Activated CD4-positive, alpha-beta T cell treated with anti-CD3 and anti-CD28 coated beads, Interleukin-2, amount 50 U/mL, for 16 hours (primary cell): Measurements from ENCODE around the gene GSX2.
A peak's percentile ranks its signal among the peaks of the same experiment; 100 is the strongest.

Experiments
- DNase-seq: peaks from one replicate; pipeline ENCODE4 v3.0.0-alpha.2; 2020

Gene GSX2

GRCh38 chr4:54082168-54082567 is 17.8 kb upstream of the GSX2 start:
- DNase-seq = no peak

- DNase-seq = no peak
These were observed 14.7 kb upstream of the GSX2 start for GRCh38 chr4:54085284-54085683.

GRCh38 chr4:54089875-54090274 is 10.1 kb upstream of the GSX2 start:
- DNase-seq = no peak

DNA sequence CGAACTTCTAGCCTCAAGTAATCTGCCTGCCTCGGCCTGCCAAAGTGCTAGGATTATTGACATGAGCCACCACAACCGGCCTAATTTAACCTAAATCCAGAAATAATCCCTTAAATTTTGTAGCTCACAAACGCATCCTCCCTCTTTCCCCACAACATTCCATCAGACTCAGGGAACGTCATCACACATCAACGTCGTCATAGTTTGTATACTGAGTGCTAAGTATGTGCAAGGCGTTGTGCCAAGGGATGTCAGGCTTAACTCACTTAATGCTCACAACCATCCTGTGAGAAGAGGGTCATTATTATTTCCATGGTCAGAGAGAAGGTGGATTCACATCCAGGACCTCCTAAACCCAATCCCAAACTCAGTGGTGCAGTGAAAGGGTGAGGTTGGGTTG is 9.6 kb upstream of the GSX2 start:
- DNase-seq = no peak

DNA sequence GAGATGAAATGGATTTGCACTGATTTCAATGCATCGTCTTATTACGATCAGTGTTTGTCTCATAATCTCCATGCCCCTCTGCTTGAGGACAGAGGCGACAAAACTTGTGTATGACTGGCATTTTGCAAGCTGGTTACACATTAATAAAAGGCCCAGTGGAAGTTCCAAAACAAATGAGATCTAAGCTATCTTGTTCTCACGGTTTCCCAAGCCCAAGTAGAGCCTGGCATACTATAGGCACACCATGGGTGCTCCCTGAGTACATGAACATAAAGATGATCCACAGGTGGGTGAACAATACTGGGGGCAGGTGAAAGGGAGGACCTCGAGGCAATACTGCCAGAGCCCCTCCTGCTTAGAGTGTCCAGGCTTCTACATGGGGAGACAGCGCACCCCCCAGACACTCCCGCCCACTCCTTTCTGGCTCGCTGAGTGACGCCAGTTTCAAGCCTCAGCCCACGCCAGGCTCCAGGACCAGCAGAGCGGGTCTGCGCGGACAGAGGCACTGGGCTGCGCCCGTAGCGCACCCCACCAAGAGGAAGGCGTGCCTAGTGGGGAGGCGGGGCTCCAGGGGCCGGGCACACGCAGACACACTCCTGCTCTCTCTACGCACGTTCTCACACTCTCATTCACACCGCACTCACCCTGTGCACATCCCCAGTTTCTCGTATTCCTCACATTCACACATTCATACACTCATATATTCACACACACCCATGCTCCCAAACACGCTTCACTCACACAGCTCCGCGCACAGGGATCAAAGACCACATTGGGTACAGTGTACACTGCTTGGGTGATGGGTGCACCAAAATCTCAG is 8.9 kb upstream of the GSX2 start:
- DNase-seq = no peak

DNA sequence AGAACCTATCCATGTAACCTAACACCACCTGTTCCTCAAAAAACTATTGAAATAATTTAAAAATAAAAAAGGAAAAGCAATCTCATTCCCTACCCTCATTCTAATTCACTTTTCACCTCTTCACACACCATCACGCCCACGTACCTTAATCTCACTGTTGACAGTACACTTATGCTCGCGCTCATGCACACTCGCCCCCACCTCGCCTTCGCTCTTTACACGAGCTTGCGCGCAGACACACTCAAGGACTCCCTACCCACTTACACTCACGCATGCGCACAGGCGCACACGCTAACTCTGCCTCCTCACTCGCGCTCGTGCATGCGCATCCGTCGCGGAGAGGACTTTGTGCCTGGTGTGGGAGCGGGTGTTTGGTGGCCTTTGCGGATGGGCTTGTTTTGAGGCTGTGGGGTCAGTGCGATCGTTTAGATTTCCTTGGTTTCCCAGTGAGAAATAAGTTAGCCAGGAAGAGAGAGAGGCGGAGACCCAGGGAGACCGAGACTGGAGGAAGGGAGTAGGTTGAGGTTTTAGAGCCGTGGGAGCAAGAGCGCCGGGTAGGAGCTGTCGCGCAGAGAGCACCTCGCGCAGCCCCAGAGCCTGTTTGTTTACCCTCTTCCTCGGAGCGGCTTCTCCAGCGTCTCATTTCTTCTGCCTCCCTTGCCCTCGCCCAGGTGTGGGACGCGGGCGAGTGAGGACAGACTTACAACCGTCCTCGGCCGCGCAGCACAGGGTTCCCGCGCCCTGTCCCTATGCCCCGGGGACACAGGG is 8.1 kb upstream of the GSX2 start:
- peak; percentile 69 for DNase-seq

DNA sequence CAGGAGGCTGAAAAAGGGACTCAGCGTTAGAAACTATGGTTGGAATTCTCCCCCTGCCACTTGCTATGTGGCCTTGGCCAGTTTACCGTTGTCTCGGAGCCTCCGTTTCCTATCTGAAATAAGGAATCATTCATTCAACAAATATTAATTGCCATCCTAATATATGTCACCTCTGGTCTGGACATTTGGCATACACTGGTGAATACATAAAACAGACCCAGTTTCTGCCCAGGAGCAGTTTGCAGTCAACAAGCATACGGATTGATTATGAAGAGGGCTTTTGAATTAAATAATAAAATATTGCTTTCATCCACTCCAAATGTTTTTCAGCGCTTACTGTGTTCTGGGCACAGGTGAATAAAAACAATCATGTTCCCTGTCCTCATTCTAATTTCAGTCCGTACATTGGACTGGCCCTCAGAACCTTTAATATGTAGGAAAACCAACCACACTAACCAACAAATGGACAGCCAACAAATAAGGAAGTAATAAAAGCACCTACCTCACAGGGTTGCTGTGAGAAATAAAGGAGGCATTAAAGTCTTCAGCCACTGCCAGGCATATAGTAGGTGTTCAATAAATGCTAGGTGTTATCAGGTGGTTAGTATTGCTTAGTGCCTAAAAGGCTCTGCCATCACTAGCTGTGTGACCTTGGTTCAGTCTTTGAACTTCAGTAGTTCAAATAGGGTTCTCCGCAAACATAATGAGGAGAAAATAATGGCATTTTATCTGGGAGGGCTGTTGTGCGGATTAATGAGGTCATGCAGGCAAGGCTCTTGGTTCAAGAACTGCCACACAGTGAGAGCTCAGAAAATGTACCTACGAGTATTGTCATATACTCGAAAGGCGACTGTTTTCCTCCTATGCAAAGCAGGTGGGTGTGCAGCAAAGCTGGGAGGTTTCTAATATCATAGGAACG is 7.3 kb upstream of the GSX2 start:
- DNase-seq = no peak

- DNase-seq = no peak
These were observed 6.4 kb upstream of the GSX2 start for GRCh38 chr4:54093324-54094240.

- DNase-seq = no peak
These were observed 5.5 kb upstream of the GSX2 start for GRCh38 chr4:54094451-54094850.

DNA sequence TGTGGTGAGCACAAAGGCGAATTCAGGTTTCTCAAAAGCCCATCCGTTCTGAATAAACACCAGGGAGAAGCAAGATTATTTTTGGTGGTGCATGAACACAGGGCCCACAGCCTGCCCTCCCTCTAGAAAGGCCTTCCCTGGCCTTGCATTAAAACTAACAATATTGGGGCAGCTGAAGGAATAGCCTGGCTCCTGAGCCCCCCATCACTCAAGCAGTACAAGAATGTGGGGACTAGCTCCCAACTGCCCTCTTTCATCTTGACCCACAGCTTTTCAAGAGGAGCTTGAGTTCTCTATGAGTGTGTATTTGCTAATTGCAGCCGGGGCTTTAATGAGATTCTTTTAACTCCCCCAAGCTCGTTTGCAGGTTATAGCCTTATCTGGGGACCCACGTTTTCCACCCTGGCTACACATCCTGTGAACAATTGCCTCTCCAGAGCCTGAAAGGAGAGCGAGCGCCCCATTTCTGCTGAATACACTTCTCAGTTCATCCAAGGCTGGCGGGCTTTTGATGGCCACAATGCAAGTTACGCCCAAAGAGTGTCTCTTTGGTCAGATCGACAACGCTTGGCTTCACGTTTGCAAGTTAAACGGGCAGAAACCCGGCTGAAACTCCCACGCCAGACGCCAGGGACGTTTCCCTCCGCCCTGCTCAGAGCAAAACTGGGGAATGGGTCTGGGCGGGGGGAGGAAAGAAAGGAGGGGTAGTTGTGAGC is 4.7 kb upstream of the GSX2 start:
- no peak for DNase-seq

DNA sequence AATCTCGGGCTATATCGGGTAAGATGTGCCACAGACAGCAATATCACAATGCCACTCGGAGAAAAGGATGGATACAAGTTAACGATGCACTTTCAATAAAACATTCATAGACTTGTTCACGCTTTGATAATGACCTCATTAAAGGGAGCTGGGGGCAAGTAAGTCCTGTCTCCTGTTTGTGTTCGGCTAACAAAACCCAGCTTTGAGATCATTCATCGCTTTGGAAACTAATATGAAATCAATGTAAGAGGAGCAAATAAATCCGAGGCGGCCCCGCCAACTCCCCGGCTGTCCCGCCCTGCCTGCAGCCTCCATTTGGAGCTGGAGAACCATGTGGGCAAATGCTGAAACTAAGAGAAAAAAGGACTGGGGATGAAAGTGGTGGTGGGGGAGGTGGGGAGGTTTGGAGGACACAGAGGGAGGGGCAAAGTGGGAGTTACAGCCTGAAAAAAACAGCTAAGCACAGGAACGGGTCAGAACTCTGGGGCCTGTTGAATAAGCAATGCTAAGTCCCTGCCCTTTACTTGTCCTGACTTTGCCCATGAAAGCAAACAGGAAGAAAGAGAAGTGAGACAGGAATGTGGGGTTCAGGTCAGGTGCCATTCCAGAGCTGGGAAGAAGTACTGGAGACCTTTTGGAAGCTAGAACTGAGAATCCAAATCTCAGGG is 3.5 kb upstream of the GSX2 start:
- DNase-seq = no peak

DNA sequence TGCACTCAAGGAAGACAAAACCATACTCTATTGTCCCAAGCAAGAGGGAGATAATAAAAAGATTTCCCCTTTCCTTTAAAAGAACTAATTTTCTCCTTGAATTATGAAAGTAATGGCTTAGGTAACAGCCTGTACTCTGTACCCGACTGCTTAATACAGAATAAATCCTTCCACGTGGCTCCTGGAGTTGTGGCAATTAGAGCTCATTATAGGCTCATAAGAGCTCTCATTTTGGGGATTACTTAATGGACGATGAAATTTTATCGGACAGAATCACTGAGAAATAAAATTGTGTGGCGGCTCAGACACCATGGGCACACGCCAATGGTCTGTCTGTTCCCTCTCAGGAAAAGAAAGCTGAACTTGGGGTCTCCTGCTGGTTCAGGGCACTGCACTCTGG is 2.8 kb upstream of the GSX2 start:
- no peak for DNase-seq

DNA sequence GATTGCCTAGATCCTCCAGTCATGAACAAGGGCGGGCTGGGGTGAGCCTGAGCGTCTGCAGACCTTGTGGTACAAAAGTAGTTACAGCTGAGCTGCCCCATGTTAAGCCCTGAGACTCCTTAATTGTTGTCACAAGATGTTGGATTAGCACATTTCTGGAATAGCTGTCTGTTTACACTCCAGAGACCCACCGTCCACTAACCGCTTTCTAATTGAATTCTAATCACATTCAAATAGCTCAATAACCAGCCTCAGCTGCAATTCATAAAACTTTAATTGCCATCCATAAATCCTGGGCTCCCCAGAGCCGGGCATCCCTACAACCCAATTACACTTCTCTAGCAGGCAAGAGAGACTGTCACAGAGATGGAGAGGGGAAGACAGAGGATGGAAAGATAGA is 1.6 kb upstream of the GSX2 start:
- DNase-seq = no peak

- DNase-seq = no peak
These were observed 646 bp upstream of the GSX2 start for GRCh38 chr4:54099287-54099747.

DNA sequence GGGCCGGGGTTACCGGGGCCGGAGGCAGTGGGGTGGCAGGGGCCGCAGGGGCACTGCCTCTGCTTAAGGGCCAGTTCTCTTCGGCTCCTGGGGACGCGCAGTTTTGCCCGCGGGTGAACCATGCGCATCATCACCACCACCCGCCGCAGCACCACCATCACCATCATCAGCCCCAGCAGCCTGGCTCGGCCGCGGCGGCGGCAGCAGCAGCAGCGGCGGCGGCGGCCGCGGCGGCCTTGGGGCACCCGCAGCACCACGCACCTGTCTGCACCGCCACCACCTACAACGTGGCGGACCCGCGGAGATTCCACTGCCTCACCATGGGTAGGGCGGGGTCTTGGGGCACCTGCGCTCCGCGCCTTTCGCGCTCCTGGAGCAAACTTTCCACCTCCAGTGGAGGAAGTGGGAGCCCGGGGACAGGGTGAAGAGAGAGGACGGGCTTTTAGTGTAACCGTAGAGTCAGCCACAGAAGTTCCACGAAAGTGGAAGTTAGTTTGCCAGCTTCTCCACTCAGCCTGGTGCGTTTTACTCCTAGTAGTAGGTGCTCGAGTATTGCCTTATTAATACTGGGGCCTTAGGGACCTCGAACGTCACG is 729 bp downstream of the GSX2 start:
- DNase-seq = no peak

DNA sequence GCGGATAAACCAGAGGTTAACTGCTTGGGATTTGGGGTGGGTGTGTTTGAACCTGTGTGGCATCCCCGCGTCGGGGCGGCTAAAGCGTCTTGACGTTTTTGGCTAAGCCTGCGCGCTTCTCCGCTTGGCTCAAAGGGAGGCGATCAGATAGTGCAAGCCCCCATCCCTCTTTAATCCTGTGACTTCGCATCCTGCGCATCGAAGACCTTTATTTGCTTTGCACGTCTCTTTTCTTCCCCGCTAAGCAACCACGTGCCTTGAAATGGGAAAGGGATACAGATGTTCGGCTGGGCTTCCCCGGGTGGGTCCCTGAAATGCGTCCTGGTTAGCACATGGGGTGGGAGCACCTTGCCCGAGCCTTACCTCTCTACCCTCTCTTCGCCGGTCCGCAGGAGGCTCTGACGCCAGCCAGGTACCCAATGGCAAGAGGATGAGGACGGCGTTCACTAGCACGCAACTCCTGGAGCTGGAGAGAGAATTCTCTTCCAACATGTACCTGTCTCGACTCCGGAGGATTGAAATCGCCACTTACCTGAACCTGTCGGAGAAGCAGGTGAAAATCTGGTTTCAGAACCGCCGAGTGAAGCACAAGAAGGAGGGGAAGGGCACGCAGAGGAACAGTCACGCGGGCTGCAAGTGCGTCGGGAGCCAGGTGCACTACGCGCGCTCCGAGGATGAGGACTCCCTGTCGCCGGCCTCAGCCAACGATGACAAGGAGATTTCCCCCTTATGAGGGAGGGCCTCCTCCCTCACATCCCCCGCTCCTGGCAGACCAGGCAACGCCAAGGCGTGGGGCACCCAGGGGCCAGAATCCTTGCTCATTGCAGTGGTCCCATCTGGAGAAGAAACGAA is 1.5 kb downstream of the GSX2 start:
- no peak for DNase-seq

GRCh38 chr4:54102531-54103106 is 2.7 kb downstream of the GSX2 start:
- no peak for DNase-seq

DNA sequence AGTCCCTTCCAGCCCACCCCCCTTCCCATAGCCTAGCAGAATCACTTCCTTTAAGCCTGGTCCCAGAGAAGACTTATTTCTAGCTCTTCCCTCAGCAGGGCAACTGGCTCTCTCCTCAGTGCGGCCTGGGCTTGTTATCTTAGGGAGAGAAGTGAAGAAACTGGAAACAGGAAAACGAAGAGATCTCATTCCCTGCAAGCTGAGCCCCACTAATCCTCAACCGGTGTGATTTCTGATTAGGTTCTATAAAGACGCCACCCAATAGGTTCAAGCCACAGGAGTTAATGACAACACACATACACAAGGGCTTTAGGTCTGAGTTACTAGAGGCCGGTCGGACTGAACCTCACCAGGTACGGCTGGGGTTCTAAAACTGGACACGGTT is 3.2 kb downstream of the GSX2 start:
- no peak for DNase-seq

GRCh38 chr4:54104907-54105306 is 4.9 kb downstream of the GSX2 start:
- DNase-seq = no peak
